ENCODE measurements around the gene TTC7B.

DNA sequence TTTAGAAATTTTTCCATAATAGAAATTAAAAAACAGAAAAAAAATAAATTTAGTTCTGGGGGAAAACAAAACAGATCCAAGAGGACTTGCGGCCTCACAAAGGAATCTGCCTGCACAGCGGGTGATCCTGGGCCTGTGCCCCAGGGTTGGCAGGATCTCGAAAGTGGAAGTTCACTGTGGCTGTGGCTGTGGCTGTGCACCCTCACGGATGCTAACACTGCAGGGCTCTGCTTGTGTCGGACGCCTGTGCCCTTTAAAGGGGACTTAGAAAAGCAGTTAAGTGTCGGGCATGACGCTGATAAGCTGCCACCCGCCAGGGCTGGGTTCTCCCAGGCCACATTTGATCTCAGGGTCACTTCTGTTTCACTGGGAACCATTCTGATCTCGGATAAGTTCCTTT, 209.1 kb downstream of the TTC7B start:
- TF ChIP-seq CBFB (CRISPR knock-in tag; IDR thresholded peaks at IDR 0.05) = no peak
- no peak for TF ChIP-seq NONO (IDR thresholded peaks at IDR 0.05)
- TF ChIP-seq NONO (CRISPR knock-in tag; conservative IDR thresholded peaks at IDR 0.05) = no peak
